DND-41 (cell line): ENCODE measurements around the gene DCLK3.

Experiments
- ATAC-seq: fragments of 200-7000 bp; cut with Tn5 transposase; 3 replicates; pipeline ENCODE4 v1.9.1; 2021; ENCODE audit warnings: low read depth; ENCODE audit not compliant: insufficient read depth
- DNase-seq: peaks from one replicate; pipeline ENCODE4 v3.0.0-alpha.2; 2020
- H2AFZ ChIP-seq: 2 replicates; pipeline ENCODE4 v1.6.0; 2012; ENCODE audit warnings: low read depth, low read length
- H3K27ac ChIP-seq: 2 replicates; pipeline ENCODE4 v1.5.1; 2012; ENCODE audit warnings: low read length, inconsistent platforms
- H3K27me3 ChIP-seq: fragments of 200-600 bp; sonication (generic); 2 replicates; pipeline ENCODE4 v1.6.0; 2012; ENCODE audit warnings: low read length, mild to moderate bottlenecking, inconsistent platforms; ENCODE audit not compliant: insufficient read depth, poor library complexity
- H3K36me3 ChIP-seq: 2 replicates; pipeline ENCODE4 v1.5.1; 2012; ENCODE audit warnings: low read length, inconsistent platforms; ENCODE audit not compliant: insufficient read depth
- H3K4me1 ChIP-seq: 2 replicates; pipeline ENCODE4 v1.5.1; 2012; ENCODE audit warnings: mild to moderate bottlenecking, low read length; ENCODE audit not compliant: insufficient read depth
- H3K4me2 ChIP-seq: 2 replicates; pipeline ENCODE4 v1.6.0; 2012; ENCODE audit warnings: mild to moderate bottlenecking, moderate library complexity, low read length, inconsistent platforms; ENCODE audit not compliant: insufficient read depth
- H3K4me3 ChIP-seq, 2 experiments: fragments of 200-600 bp in 1 of 2; shearing (Covaris generic) in 1 of 2; 2 replicates each; pipeline ENCODE4 v1.5.1; 2012 to 2016; ENCODE audit warnings: inconsistent platforms in 2 of 2, low read length in 2 of 2, mild to moderate bottlenecking in 2 of 2, low read depth in 1 of 2, moderate library complexity in 1 of 2
- H3K79me2 ChIP-seq: 2 replicates; pipeline ENCODE4 v1.6.0; 2012; ENCODE audit warnings: low read length, inconsistent platforms; ENCODE audit not compliant: insufficient read depth
- H3K9ac ChIP-seq: 2 replicates; pipeline ENCODE4 v1.6.0; 2012; ENCODE audit warnings: low read depth, mild to moderate bottlenecking, inconsistent platforms, low read length, moderate library complexity
- H3K9me3 ChIP-seq: 2 replicates; pipeline ENCODE4 v1.5.1; 2012; ENCODE audit warnings: low read length, moderate library complexity, mild to moderate bottlenecking, inconsistent platforms; ENCODE audit not compliant: insufficient read depth, severe bottlenecking
- H4K20me1 ChIP-seq: 2 replicates; pipeline ENCODE4 v1.6.0; 2012; ENCODE audit warnings: low read length; ENCODE audit not compliant: insufficient read depth
- EZH2 ChIP-seq: IDR thresholded peaks from 3 replicates; pipeline ENCODE4 v1.6.1; 2012; ENCODE audit warnings: borderline replicate concordance, low read depth, mild to moderate bottlenecking, moderate library complexity, low read length, inconsistent platforms; ENCODE audit not compliant: severe bottlenecking
- TF ChIP-seq, protein P1 (sequence below): IDR thresholded peaks from 2 replicates; pipeline ENCODE4 v1.5.1; 2012; ENCODE audit warnings: borderline replicate concordance, low read length, moderate library complexity, mild to moderate bottlenecking; ENCODE audit not compliant: poor library complexity, severe bottlenecking; ENCODE audit errors: extremely low read depth

DCLK3 gene

DNA sequence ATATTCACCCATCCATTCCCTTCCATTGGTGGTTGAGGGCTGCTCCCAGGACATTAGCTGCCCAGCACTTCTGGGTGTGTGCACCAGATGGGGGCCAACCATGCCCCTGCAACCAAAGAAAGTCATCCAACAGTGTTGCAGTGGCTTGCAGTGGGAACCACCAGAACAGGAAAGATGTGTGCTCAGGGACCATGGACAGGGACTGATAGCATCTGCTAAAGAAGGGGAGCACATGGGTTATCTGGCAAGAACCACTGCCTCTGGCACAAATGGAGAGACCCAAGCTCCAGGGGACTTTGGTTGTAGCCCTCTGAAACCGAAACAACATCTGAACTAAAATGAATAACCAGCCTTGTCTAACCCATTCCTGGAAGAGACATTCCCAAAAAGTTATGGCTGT, 8.1 kb downstream of the DCLK3 start:
- no peaks in the 10 kb centered on the region for H3K27me3 ChIP-seq
- no peaks in the 10 kb centered on the region for H3K36me3 ChIP-seq
- DNase-seq: peak; percentile 7
- no peak overlapping the region for H3K4me3 ChIP-seq
- H3K9ac ChIP-seq: no peak overlapping the region
- no peaks in the 10 kb centered on the region for H4K20me1 ChIP-seq
- no peaks in the 10 kb centered on the region for H3K9me3 ChIP-seq
- TF ChIP-seq, protein P1, sequence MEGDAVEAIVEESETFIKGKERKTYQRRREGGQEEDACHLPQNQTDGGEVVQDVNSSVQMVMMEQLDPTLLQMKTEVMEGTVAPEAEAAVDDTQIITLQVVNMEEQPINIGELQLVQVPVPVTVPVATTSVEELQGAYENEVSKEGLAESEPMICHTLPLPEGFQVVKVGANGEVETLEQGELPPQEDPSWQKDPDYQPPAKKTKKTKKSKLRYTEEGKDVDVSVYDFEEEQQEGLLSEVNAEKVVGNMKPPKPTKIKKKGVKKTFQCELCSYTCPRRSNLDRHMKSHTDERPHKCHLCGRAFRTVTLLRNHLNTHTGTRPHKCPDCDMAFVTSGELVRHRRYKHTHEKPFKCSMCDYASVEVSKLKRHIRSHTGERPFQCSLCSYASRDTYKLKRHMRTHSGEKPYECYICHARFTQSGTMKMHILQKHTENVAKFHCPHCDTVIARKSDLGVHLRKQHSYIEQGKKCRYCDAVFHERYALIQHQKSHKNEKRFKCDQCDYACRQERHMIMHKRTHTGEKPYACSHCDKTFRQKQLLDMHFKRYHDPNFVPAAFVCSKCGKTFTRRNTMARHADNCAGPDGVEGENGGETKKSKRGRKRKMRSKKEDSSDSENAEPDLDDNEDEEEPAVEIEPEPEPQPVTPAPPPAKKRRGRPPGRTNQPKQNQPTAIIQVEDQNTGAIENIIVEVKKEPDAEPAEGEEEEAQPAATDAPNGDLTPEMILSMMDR: no peak
- no peak for TF ChIP-seq EZH2
- no peaks in the 10 kb centered on the region for H3K79me2 ChIP-seq
- H3K4me2 ChIP-seq: no peak overlapping the region
- ATAC-seq: no peak
- H2AFZ ChIP-seq: no peak overlapping the region
- no peak overlapping the region for H3K27ac ChIP-seq
- H3K4me1 ChIP-seq: no peaks in the 10 kb centered on the region

DNA sequence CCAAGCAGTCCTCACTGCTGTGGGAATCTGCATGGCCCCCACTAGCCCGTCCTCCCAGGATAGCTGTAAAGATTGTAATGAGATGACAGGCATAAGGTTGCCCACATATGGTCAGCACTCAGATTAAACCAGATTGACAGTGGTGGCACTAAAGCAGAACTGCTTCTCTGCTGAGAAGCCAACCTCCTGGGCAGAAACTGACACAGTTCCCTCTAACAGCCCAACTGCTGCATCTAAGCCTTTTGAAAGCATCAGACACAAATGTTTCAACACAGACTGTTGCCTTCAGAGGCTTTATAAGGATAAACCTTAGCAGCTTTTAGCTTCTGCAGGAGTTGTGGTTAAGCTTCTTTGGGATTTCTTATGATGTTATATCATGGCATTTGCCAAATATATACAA, 13.0 kb downstream of the DCLK3 start:
- Histone ChIP-seq H3K36me3 (no peaks in the 10 kb centered on the region), H4K20me1 (no peaks in the 10 kb centered on the region), H3K4me2 (no peak overlapping the region), H3K79me2 (no peaks in the 10 kb centered on the region), H3K4me3 (no peak overlapping the region), H3K27ac (no peak overlapping the region), H3K9ac (no peak overlapping the region), H3K9me3 (peaks cover 2% of the 10 kb centered on the region), H3K4me1 (no peaks in the 10 kb centered on the region), H2AFZ (no peak overlapping the region), H3K27me3 (no peaks in the 10 kb centered on the region)
- ATAC-seq: no peak
- TF ChIP-seq, protein P1: no peak
- no peak for TF ChIP-seq EZH2
- DNase-seq: no peak

DNA sequence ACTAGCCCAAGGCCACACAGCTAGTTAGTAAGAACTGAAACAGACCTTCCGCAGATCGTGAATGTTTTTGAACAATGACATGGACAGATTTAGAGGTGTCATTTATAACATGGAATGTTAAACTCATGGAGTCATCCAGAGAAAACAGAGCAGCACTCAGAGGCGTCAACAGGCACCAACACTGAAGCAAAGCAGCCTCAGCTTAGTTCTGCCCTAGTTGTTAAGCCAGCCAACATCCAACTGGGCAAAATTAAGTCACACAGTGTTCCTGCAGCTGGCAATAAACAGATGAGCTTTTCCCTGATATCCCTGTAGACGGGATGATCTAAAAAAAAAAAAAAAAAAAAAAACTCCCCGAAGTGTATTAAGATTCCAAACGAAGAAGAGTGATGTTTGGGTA, 13.6 kb downstream of the DCLK3 start:
- H3K79me2 ChIP-seq: no peaks in the 10 kb centered on the region
- H3K4me3 ChIP-seq: no peak overlapping the region
- no peak overlapping the region for H2AFZ ChIP-seq
- TF ChIP-seq, protein P1: no peak
- no peak for TF ChIP-seq EZH2
- H3K27ac ChIP-seq: no peak overlapping the region
- DNase-seq (no peak), ATAC-seq (no peak)
- H4K20me1 ChIP-seq: no peaks in the 10 kb centered on the region
- no peaks in the 10 kb centered on the region for H3K4me1 ChIP-seq
- H3K9ac ChIP-seq: no peak overlapping the region
- no peaks in the 10 kb centered on the region for H3K27me3 ChIP-seq
- no peaks in the 10 kb centered on the region for H3K36me3 ChIP-seq
- peaks cover 2% of the 10 kb centered on the region for H3K9me3 ChIP-seq
- H3K4me2 ChIP-seq: no peak overlapping the region

DNA sequence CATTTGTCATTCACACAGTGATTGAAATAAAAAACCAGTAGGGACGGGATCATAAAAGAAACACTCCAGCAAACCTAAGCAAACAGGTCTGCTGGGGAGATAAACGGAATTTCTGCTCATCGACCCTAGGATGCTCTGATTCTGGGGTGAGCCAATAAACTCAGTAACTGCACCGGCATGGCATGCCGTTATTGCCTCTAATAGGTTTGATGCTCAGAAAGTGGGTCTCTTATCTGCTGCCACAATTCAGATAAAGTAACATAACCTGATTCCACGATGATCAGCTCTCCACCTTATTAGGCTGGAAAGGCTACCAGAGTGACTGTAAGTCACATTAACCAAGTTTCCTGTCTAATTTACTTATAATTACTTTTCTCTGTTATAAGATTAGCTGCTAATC, 19.6 kb downstream of the DCLK3 start:
- Histone ChIP-seq H3K9ac (no peak overlapping the region), H3K27me3 (no peaks in the 10 kb centered on the region), H3K4me1 (peaks cover 29% of the 10 kb centered on the region), H3K4me3 (no peak overlapping the region), H2AFZ (no peak overlapping the region), H4K20me1 (no peaks in the 10 kb centered on the region), H3K27ac (no peak overlapping the region), H3K36me3 (no peaks in the 10 kb centered on the region), H3K4me2 (no peak overlapping the region), H3K79me2 (no peaks in the 10 kb centered on the region), H3K9me3 (peaks cover 2% of the 10 kb centered on the region)
- ATAC-seq: no peak
- no peak for TF ChIP-seq EZH2
- TF ChIP-seq, protein P1: no peak
- DNase-seq: no peak
